Activated B cell treated with CpG ODN at 0.5 μM for 24 hours (primary cell): ENCODE data around the gene PFKFB3. TPM values are rescaled to one million over a fixed set of nuclear protein-coding genes. Genes with fewer than 3 reads are reported as not detected.

Experiments used
- ATAC-seq: fragments of 200-7000 bp; cut with Tn5 transposase; one replicate; pipeline ENCODE4 v1.10.0; 2021; ENCODE audit warnings: low read depth, mild to moderate bottlenecking, moderate library complexity
- CTCF ChIA-PET: fragments of 350-600 bp; sonication (Branson Sonifier 250); formaldehyde crosslinking; loops from one replicate; lab custom pipeline; 2021; ENCODE audit warnings: antibody characterized with exemption; lab: Charles Lee
- POLR2A ChIA-PET: fragments of 350-600 bp; sonication (Branson Sonifier 250); formaldehyde crosslinking; loops from one replicate; lab custom pipeline; 2021; ENCODE audit warnings: antibody characterized with exemption; lab: Charles Lee
- DNase-seq: peaks from one replicate; pipeline ENCODE4 v3.0.0; 2022
- H3K27ac Mint-ChIP-seq: one replicate; pipeline ENCODE4 v1.8.0; 2020; ENCODE audit warnings: mixed read lengths
- H3K27me3 Mint-ChIP-seq: one replicate; pipeline ENCODE4 v1.8.0; 2021; ENCODE audit warnings: mixed read lengths
- H3K36me3 Mint-ChIP-seq: one replicate; pipeline ENCODE4 v1.8.0; 2021; ENCODE audit warnings: low read depth, mixed read lengths
- H3K4me1 Mint-ChIP-seq: one replicate; pipeline ENCODE4 v1.8.0; 2021; ENCODE audit warnings: mixed read lengths
- H3K4me3 Mint-ChIP-seq: one replicate; pipeline ENCODE4 v1.8.0; 2020; ENCODE audit warnings: mild to moderate bottlenecking, mixed read lengths
- H3K9me3 Mint-ChIP-seq: one replicate; pipeline ENCODE4 v1.8.0; 2020; ENCODE audit warnings: mixed read lengths
- CTCF ChIP-seq: fragments of 200-600 bp; IDR thresholded peaks from one replicate; pipeline ENCODE4 v1.8.0; 2022; ENCODE audit warnings: antibody characterized with exemption, mild to moderate bottlenecking
- intact Hi-C: fragments of 100-400 bp; cut with micrococcal nuclease; formaldehyde crosslinking; loops from one replicate; pipeline ENCODE4 v1.15.1; 2024
- total RNA-seq: library from RNA; stranded (reverse); gene quantifications from 2 replicates; pipeline ENCODE4 v1.2.3, GENCODE V29; 2022

The PFKFB3 gene
- total RNA-seq, 1 donor from 2014 or later: 105 TPM

- Mint-ChIP-seq H3K4me1 (no peaks in the 10 kb centered on the region), H3K36me3 (peaks cover 75% of the 10 kb centered on the region), H3K27ac (no peak overlapping the region), H3K4me3 (no peak overlapping the region), H3K9me3 (no peaks in the 10 kb centered on the region), H3K27me3 (no peaks in the 10 kb centered on the region)
- ChIA-PET CTCF (no interaction called here), POLR2A (no interaction called here)
- no peak for ATAC-seq
- no peak for TF ChIP-seq CTCF
- intact Hi-C loops: no loop called here
- DNase-seq: no peak
These were observed 30.4 kb downstream of the PFKFB3 start for GRCh38 chr10:6232846-6233724.

GRCh38 chr10:6233725-6234277 is 31.1 kb downstream of the PFKFB3 start:
- DNase-seq (no peak), ATAC-seq (no peak)
- Mint-ChIP-seq H3K27me3 (no peaks in the 10 kb centered on the region), H3K4me1 (peaks cover under 1% of the 10 kb centered on the region), H3K36me3 (peaks cover 68% of the 10 kb centered on the region), H3K27ac (no peak overlapping the region), H3K9me3 (no peaks in the 10 kb centered on the region), H3K4me3 (no peak overlapping the region)
- ChIA-PET CTCF (interaction anchor here (1.7 kb wide), 1 partner anchor 168 kb away, joined by 4 read pairs; no protein-coding TSS in a partner anchor), POLR2A (no interaction called here)
- no peak for TF ChIP-seq CTCF
- intact Hi-C loops: no loop called here

- CTCF ChIA-PET: interaction anchor here (1.7 kb wide), 1 partner anchor 167 kb away, joined by 4 read pairs; no protein-coding TSS in a partner anchor
- Mint-ChIP-seq H3K27me3 (no peaks in the 10 kb centered on the region), H3K4me3 (no peak overlapping the region), H3K9me3 (no peaks in the 10 kb centered on the region), H3K4me1 (peaks cover 6% of the 10 kb centered on the region), H3K27ac (no peak overlapping the region), H3K36me3 (peaks cover 67% of the 10 kb centered on the region)
- ATAC-seq: no peak
- POLR2A ChIA-PET: interaction anchor here (0.8 to 1.1 kb wide), 2 partner anchors 19 to 148 kb away, joined by 3 read pairs; no protein-coding TSS in a partner anchor
- intact Hi-C loops: no loop called here
- TF ChIP-seq CTCF: no peak
- DNase-seq: no peak
These were observed 31.6 kb downstream of the PFKFB3 start for GRCh38 chr10:6234371-6234770.

GRCh38 chr10:6236349-6237198 is 33.8 kb downstream of the PFKFB3 start:
- Mint-ChIP-seq H3K27ac (no peak overlapping the region), H3K27me3 (no peaks in the 10 kb centered on the region)

More at GRCh38 chr10:6236349-6237198, 33.8 kb downstream of the PFKFB3 start:
- intact Hi-C loops: no loop called here
- POLR2A ChIA-PET: interaction anchor here (0.6 to 1.3 kb wide), 2 partner anchors 23 to 59 kb away, joined by 4 to 6 read pairs; no protein-coding TSS in a partner anchor
- Mint-ChIP-seq H3K9me3 (no peaks in the 10 kb centered on the region), H3K36me3 (peaks cover 53% of the 10 kb centered on the region), H3K4me1 (peaks cover 6% of the 10 kb centered on the region), H3K4me3 (no peak overlapping the region)
- CTCF ChIA-PET: no interaction called here
- TF ChIP-seq CTCF: no peak
- DNase-seq (no peak), ATAC-seq (no peak)
